ENCODE data around the gene HSPB9.
A peak's percentile ranks its signal among the peaks of the same experiment; 100 is the strongest.

The HSPB9 gene

DNA sequence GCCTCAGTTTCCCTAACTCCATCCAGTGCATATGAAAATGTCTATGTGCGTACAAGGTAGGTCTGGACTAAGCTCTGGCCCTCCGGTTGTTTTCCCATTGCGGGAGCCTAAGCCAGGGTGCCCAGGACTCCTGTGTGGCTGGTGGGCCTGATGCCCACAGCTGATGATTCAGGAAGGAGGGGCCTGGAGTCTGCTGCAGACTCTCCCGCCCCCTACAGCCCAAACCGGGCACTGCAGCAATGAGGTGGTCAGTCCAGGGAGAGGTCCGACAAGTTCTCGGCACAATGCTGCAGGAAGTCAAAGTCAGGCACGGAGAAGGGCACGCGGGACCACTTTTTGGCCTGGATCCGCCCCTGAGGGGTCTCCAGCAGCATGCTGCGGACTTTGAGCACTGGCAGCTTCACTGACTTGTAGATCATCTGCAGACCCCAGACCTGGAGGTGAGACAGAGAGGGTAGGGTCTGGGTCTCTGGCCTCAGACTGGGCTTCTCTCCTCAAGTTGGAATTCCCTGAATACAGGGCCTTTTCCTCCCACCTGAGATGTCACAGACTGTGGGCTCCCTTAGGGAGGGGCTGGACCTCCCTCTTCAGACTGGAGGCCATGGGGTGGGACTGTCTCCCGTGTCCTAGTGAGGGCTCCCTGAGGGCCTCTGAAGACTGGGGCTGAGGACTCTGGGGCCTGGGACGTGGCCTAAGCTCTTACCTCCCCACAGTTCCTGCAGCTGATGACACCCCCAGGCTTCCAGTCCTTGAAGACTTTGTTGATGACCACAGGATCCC is 20.9 kb upstream of the HSPB9 start:
- no peak for FAIRE-seq

DNA sequence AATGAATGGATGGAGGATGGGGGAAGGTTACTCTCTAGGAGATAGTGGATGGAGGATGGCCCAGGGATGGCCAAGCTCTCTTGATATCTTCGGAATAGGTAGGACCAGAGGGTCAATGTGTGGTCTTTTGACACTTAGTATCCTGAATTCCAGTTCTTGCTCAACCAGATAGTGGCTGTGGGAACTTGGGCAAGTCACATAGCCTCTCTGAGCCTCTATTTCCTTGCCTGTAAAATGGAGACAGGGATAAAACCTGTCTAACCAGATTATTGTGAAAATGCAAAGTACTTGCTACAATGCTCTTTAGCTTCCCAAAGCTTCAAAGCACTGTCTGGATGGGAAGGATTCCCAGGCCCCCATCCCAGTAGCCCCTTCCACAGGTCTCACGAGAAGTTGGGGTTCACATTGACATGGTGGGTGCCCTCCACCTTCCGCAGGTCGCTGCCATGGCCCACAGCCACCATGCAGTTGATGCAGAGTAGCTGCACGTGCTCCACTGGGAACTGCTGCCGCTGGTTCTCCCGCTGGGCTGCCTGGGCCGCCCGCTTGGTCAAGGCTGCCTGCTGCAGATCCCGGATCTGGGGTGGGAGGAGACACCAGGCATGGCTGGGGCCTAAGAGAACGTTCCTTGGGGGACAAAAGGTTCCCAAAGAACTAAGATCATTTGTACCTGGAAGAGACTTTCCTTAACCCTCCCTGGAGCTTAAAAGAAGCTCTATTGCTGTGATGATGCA is 19.2 kb upstream of the HSPB9 start:
- FAIRE-seq, result no peak

DNA sequence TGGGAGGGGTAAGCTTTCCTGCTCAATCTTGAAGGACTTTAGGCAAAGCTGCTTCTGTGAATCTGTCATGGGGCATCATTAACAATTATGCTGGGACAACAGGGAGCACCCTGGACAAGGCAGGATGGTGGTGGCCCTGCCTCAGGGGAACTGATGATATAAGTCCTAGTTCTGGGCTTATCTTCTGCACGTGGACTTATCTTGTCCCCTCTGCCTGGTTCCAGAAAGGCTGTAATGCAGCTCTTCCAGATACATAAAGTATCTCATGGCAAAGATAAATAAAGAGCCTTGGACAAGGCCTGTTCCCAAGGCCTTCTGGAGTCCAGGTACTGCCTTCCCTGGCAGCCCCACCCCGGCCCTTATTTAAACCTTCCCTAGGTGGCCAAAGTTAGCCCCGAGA is 18.3 kb upstream of the HSPB9 start:
- no peak for FAIRE-seq

DNA sequence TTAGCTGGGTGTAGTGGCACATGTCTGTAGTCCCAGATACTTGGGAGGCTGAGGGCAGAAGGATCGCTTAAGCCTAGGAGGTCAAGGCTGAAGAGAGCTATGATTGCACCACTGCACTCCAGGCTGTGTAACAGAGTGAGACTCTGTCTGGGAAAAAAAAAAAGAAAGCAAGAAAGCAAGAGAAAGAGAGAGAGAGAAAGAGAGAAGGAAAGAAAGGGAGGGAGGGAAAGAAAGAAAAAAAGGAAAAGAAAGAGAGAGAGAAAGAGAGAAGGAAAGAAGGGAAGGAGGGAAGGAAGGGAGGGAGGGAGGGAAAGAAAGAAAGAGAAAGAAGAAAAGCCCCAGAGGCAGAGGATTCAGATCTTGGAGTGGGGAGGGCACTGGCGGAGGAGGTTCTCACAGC is 16.6 kb upstream of the HSPB9 start:
- FAIRE-seq, result no peak

DNA sequence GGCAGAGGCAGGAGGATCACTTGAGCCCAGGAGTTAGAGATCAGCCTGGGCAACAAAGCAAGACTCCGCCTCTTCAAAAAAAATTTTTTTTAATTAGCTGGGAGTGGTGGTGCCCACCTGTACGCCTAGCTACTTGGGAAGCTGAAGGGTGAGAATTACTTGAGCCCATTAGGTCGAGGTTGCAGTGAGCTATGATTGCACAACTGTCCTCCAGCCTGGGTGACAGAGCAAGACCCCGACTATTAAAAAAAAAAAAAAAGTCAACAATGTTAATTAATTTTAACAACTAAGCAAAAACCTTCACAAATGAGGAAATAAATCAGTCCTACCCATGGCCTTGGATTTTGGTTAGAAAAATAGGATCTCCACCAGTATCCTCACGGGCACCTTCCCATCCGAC is 15.5 kb upstream of the HSPB9 start:
- FAIRE-seq, result no peak

DNA sequence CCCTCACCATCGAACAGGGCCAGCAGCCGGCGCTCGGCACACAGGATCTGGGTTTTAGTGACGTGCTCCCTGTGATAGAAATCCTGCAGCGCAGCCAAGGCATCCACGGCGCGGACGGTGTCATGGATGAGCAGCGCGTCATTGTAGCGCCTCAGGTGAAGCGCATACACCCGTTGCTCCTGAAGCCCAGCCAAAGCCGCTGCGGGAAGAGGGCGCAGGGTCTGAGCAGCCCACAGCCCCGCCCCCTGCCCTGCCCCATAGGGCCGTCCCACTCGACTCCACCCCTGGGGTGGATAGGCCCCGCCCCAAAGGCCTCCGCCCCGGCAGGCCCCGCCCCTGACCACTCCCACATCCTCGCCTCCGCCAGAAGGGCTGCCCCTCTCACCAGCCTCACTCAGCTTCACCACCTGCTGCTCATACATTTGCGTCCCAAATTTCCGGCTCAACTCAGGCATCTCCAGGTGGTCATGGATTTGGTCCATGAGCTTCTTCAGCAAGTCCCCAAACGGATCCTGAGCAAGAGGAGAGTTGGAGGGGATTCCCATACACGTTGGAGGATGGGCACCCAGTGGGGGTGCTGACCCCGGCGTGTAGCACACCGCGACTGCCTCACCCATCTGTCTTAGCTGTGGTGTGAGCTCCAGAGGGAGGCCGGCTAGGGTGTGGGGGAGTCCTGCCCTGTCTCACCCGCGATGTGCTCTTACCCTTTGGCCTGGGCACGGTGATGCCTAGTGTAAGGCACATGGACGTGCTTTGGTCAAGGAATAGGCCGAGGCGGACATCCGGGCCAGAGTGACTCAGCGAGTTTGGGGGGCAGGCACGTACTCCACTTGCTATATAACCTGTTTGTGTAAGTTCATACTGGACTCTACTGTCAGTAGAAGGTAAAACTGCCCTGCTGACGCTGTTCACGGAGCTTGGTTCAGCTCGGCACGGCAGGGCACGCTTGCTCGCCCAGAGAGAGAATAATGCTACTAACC is 14.7 kb upstream of the HSPB9 start:
- no peak for FAIRE-seq

DNA sequence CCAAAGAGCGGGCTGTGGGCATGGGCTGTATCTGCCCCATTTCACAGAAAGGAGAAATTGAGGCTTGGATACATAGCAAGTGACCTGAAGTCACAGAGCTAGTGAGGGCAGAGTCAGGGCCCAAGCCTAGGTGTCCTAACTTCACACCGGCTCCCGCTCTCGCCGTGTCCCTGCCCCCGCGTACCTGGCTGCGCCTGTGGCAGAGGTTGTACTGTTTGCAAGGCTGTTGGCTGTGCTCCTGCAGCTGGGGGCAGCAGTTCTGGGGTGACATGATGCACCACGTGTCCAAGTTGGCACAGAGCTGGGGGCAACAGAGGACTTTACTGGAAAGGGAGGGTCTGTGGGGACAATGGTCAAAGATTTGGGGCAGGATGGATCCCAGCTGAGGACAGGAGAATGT is 13.5 kb upstream of the HSPB9 start:
- FAIRE-seq, result no peak

DNA sequence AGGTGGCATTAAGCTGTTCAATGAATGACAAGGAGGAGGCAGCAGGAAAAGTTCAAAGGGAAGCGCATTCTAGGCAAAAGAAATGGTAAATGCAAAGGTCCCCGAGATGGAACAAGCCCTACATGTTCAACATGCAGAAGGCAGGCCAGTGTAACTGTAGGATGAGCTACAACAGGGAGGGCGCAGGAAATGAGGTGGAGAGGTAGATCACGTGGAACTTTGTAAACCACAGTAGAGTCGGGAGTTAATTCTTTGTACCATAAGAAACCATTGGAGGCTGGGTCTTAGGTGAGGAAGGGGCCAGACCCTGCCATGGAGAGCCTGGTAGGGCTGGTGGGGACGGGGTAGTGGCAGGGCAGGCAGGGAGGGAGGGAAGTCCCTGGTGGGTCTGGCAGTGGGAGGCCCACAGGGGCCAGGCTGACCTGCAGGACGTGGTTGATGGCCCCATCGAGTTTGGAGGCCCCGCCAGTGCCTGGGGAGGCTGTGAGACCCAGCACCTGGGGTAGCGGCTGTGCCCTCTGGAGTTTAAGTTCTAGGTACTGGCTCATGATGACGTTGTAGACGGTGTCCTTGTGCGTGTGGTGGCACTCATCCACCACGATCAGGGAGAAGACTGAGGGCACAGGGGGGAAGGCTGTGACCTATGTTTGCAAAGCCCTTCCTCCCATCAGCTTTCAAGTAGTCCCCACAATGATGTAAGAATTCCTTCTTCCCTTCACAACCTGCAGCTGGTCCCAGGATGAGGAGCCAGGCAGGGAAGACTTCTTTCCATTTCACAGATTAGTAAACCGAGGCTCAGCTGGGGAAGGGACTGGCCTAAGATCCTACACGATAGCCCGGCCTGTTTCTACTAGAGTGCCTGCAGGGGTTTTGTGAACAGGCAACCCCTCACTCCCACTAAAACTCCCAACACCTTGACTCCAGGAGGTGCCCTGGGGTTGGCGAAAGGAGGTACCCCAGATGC is 12.0 kb upstream of the HSPB9 start:
- FAIRE-seq, result no peak

DNA sequence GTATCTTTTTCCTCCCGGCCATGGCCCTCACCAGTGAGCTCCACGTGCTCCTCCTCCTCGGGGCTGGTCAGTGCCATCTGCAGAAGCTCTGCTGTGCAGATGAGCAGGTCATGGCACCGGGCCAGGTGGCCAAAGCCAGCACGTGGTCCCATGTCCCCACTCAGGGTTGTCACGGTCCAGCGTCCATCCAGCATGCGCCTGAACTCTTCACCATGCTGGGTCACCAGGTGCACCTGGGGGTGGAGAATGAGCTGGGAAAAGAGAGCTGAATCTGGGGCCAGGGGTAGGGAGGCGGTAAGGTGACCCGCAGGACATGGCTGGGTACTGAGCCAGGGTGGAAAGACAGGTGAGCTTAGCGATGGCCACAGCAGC is 11.4 kb upstream of the HSPB9 start:
- no peak for FAIRE-seq

DNA sequence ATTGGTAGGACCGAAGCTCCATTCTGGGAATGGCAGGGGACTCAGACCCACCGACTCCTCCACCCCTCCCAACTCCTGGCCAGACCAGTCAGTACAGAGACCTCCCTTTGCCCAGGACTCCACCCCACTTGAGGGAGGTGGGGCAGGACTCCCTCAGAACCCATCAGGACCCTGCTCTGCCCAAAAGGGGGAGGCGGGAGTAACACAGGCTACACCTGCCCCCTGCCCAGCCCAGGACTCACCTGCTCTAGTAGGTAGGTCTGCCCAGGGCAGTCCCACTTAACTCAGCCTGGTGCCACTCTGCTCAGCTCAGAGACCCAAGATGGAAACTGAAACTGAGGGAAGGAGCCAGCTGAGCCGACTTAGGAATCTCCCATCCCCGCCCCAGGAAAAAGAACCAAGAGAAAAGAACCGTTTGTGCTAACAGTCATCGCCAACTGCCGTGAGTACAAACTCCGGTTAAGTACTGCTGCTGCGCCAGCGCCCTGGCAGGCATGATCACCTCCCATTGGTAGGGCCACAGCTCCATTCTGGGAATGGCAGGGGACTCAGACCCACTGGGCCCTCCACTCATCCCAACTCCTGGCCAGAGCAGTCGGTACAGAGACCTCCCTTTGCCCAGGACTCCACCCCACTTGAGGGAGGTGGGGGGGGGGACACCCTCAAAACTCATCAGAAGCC is 10.6 kb upstream of the HSPB9 start:
- FAIRE-seq, result no peak

DNA sequence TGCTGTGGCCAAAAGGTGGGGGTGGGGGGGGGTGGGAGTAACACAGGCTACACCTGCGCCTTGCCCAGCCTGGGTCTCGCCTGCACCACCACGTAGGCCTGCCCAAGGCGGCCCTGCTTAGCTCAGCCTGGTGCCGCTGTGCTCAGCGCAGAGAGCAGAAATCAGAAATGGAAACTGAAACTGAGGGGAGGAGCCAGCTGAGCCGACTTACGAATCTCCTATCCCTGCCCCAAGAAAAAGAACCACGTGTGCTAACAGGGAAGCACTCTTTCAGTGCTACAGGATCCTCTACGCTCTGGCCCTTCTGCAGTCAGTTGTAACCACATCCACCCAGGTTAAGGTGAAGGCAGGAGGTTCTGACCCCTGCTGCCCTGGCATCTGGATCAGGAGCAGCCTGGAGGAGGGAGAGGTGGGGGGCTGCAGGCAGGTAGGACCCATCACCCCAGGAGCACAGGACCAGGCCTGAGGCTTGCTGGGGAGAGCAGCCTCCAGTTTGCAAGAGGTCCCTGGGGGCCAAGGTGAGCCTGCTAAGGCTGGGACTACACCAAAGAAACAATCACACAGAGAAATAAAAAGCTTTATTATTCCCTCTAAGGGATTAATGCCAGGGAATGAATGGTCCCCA is 9.9 kb upstream of the HSPB9 start, which contains the start of gene DHX58:
TSS of gene DHX58 (minus strand) at position 163 of the 625 bp plus-strand sequence. CDS start 822 bp downstream, outside the sequence.
- FAIRE-seq, result peak; percentile 60

DNA sequence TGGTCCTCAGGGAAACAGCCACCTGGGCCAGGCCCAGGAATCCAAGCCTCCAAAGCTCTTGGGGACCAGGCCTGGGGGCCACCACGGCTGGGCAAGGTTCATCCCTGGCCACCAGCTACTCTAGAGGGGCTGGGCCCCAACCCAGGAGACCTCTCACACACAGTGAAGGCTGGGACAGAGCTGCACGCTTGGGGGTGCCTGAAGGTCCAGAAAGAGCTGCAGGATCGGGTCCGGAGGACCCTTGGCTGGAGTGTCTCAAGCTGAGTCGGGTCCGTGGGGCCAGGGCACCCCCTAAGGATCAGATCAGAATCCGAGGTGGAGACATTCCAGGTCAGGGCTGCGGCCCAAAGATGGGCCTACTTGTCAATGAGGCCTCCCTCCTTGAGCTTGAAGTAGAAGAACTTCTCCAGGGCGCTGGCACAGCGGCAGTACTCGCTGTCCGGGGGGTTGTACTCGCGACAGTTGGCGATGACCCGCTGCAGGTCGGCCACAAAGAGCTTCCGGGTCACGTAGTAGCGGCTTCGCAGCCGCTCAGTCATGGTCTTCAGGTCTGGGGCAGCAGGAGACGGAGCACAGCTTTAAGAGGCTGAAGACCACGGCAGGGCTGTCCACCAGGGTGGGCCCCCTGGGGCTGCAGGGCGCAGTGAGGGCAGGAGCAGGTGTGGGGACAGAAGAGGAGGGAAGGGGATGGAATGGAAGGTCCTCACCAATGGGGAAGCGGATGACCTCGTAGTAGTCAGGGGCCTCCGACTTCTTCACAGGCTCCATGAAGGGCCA is 9.1 kb upstream of the HSPB9 start:
- FAIRE-seq, result no peak

DNA sequence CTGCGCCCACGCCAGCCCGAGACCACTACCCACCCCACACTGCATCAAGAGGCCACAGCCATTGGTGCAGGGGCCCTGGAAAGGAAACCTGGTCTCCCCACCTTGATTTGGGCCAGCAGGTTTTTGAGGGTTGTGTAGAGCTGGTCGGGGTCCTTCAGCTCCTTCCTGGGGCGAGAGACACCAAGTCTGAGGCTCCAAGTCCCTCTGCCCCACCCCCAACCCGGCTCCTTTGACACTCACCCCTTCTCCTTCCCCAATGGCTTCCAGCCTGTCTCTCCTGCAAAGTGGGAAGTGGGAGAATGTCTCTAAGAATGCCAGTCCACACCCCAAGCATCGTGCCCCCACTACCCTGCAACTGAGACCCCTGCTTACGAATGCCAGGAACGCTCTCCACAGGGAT is 8.5 kb upstream of the HSPB9 start:
- FAIRE-seq, result no peak

DNA sequence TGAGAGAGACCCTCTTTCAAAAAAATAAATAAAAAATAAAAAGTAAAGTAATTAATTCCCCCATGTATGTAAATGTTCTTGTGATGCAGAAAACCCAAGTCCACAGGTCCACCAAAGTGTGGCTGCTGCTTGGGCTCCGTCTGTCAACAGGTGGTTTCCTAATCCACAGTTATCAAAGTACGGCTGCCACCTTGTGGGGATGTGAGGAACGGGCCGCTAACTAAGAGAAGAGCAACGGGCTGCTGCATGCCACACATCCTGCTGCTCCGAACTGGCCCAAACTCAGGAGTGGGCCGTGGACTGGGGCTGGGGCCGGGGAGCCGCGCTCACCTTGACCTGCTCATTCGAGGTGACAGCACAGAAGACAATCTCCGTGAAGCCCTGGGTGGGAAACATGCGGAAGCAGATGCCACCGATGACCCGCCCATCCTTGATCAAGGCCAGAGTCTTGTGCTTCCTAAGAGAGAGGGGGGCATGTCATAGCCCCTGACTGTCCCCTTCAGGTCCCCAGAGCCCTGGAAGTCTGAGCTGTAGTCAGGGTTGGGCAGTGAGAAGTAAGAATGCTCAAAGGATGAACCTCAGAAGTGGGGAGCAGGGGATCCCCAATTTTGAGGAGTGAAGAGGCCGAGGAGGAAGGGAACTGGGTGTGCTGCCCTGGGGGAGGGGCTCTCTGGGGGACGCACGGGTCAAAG is 5.8 kb upstream of the HSPB9 start:
- peak; percentile 13 for FAIRE-seq

DNA sequence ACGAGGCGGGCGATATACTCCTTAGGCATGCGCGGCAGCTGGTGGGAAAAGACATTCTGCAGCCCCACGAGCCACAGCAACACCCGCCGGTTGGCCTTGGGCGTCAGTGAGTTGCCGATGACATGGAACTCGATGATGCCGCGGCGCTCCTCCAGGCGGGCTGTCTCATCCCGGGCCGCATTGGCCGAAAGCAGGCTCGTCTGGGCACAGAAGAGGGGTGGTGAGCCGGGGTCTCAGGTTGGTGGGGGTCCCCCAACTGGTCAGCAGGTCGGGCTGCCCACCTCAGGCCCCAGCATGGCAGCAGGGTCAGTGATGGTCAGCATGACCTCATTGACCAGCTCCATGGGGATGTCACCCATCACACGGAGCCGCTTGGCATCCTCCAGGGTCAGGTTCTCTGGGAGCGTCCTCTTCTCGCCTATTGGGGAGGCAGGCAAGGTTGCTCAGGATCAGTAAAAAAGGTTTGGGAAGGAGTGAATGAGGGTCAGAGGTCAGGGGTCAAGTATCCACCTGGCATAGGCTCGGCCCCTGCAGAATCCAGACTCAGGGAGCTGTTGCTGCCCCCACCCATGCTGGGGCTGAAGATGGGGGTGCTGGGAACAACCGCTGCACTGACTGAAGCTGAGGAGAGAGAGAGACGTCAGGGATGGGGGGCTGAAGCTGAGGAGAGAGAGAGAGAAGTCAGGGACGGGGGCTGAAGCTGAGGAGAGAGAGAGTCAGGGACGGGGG is 5.0 kb upstream of the HSPB9 start:
- no peak for FAIRE-seq

DNA sequence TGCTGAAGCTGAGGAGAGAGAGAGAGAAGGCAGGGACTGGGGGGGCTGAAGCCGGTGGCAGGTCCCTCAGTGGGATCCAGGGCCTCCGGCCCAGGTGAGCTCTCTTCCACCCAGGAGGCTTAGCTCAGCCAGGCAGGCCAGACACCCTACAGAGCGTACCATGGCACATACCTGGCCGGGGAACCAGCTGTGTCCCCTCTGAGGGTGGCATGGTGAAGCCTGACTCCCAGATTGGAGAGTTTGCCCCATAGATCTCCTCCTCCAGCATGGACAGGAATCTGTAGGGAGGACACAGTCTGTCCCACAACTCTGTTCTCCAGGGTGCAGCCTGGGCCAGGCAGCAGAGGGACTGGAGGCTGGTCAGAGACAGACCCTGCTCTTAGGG is 4.5 kb upstream of the HSPB9 start:
- FAIRE-seq, result no peak

DNA sequence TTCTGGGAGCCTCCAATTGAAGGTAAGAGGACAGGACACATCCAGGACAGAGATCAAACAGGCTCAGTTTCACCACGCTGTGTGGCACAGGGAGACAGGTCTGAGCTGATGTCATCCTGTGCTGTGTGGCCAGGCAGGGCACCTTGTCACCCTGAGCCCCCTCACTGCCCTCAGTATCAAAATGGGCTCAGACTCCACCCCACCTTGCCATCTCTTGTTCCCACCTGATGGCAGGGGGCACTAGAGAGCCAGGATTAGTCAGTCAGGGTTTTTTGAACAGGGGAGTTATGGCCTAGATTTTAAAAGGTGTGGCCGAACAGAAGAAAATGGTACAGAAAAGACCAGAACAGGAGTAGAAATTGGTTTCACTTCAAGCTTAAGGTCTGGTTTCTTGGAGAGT is 4.1 kb upstream of the HSPB9 start:
- FAIRE-seq, result no peak

DNA sequence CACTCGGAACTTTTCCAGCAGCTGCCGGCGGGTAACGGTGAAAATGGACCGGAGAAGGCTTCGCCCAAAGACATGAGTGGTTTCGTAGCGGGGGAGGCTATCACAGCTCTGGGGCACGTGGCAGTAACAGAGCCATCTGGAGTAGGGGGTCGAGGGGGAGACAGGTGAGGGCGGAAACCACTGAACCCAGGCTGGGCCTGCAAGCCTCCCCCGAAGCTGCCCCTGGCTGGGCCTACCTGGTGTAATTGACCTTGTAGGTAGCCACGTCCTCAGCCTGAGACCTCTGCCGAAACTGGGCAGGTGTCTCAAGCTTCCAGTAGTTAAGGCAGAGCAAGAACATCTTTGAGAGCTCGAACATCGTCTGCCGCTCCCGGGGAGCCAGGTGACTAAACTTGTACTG is 3.3 kb upstream of the HSPB9 start:
- no peak for FAIRE-seq

Measured in TTC549 (cell line).